HG02763 (cell line): Measurements from ENCODE around the gene NFAM1.

Experiments
- ATAC-seq: cut with Tn5 transposase; IDR thresholded peaks from one replicate; pipeline ENCODE4 v1.9.1; 2021; ENCODE audit warnings: mild to moderate bottlenecking, moderate library complexity; ENCODE audit not compliant: unreplicated experiment

The NFAM1 gene

DNA sequence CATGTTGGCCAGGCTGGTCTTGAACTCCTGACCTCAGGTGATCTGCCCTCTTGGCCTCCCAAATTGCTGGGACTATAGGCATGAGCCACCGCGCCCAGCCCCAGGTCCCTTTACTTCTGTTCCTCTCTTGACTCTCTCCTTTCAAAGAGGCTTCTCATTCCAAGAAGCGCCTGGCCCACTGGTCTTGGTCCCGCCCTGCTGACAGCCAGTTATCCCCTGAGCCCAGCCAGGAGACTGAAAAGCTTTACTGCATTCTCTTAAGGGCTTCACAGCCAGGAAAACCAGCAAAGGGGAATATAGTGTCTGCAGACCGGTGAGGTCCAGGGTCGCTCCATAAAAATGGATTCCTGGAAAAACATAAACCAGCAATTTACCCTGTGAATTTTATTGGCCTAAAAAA lies 68.3 kb downstream of the NFAM1 start:
- no peak for ATAC-seq

DNA sequence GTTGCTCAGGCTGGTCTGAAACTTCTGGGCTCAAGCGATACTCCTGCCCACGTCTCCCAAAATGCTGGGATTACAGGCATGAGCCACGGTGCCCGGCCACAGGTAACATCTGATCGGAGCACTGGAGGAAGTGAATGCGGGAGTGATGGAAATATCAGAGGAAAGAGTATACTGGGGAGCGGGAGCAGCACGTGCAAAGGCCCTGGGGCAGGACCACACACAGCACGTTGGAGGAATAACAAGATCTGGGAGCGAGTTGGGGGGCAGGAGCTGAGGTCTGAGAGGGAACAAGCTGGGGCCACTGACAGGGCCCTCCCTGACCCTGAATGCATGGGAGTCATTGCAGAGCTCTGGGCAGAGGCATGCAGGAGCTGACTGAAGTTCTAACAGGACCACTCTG lies 70.7 kb downstream of the NFAM1 start:
- ATAC-seq: no peak

DNA sequence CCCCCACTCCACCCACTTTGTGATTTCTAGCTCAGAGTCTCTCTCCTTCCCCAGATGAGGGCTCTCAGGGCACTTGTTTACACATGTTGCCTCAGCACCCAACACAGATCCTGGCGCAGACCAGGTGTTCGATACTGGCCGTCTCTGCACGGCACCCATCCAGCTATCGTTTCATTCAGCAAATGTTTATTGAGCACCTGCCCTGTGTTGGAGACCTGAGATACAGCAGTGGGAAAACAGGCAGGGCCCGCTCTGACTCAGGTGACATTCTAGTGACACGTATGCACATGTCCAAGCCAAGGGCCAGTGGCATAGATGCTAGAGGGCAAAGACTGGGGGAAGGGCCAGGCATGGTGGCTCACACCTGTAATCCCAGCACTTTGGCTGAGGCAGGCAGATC lies 71.9 kb downstream of the NFAM1 start:
- ATAC-seq: no peak

DNA sequence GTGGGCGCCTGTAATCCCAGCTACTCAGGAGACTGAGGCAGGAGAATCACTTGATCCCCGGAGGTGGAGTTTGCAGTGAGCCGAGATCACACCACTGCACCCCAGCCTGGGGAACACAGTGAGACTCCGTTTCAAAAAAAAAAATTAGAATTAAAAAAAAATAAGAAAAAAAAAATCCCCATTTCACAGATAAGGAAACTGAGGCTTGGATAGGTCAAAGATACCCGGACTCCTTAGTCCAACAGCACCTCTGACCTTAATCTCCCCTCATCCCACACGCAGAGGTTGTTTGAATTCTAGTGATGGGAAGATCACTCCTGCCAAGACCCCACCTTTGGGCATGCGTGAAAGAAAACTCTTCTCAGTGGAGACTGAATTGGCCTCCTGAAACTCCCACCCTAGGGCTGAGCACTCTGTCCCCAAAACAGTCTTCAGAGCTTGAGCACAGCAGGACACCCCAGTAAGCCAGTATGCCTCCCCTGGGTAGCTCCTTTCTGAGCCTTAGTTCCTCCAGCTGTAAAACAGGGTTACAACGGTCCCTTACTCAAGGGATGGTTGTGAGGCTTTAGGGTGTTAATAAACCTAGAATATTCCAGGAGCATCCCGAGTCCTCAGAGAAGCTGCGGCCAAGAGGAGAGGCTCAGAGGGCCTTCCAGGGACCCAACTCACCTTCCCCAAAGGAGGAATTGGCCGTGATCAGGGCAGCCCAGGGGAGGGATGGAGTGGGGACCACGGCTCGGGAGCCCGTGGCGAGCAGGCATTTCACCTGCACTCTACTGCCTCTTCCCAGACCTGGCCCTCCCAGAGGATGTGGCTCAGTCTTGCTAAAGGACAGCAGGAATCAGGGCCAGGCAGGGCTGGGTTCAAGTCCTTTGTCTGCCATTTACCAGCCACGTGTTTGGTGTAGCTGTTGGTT lies 73.3 kb downstream of the NFAM1 start:
- no peak for ATAC-seq

DNA sequence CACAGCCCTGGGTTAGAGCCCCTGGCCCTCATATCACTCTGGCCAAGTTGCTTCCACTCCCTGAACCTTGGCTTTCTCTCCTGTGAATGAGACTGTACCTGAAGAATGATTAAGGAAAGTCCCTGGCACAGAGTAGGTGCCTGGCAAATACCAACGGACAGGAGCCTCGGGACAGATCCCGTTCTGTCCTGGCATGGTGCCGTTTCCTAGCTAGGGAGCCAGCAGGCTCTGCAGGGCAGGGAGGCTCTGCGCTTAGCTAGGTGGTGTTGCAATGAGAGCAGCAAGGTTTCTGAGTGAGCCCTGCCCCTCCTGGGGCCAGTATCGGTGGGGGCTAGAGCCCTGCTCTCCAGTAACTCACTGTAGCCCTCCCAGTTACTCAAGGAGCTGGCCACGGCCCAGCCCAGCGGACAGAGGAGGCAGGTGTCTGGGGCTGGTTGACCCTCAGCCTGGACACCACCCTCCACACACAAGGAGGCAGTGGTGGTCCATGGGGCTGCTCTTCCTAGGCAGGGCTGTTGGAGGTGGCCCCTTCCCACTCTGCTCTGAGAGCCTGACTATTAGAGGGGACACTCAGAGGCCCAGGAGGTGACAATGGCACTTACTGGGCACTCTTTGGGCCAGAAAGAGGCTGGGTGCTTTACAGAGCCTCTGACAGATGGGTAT lies 74.4 kb downstream of the NFAM1 start:
- ATAC-seq: no peak

DNA sequence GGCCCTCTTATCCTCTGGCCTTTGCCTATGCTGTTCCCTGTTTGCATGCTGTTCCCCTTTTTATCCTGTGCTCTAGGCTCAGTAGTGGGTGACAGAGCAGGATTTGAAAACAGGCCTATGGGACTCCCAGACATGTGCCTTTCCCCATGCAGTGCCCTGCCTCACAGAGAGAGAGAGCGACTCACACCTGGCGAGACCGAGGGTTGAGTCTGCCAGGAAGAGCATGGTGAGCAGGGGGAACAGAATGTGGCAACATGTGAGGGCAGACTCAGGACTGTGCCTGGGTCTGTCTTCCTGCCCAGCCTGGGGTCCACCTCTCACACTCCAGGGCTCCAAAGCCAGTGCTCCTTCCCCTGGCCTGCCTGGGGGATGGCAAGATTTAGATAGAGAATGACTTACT lies 75.0 kb downstream of the NFAM1 start:
- ATAC-seq: no peak

DNA sequence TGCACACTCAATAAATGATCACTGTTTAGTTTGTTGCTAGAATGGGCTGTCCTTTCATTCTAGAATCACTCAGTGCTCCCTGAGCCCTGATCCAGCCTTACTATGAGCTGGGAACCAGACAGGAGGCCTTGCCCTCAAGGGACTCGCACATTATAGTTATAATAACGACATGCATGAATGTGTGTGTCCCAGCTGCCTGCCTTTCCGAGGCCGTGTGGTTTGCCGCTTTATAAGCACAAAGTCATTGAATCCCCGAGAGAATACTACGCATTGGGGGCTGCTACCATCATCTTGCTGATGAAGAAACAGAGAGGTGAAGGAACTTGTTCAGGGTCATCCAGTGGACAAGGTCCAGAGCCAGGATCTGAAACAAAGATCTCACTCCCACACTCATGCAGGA lies 75.7 kb downstream of the NFAM1 start:
- ATAC-seq: no peak

DNA sequence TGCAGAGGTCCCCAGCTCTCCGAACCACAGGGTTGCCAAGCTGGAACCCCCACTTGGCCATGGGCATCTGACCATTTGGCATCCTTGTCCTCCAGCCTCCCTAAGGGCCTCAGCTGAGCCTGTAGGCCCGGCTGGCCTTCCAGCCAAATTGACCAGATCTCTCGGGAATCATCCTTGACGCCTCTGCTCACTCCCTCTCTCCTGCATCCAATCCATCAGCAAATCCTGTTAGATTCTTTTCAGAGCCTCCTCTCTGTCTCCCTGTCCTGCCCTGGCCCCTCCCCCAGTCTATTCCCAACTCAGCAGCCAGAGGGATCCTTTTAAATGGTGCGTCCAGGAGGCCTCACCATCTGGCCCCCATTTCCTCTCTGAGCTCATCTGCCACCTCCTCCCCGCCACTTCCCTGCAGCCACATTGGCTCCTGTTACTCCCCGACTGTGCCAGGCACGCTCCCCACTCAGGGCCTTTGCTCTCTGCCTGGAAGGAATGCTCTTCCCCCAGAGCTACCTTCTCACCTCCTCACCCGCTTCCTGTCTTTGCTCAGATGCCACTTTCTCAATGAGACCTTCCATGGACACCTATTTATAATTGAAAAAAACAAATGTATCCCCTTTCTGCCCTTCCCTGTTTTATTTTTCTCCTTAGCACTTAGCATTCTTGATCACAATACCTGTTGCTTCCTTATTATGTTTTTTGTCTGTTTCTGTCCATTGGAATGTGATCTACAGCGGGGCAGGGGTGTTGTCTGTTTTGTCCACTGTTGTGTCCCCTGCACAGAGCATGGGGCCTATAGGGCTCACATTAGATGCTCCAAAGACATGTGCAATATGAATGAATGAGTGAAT lies 78.1 kb downstream of the NFAM1 start:
- no peak for ATAC-seq

DNA sequence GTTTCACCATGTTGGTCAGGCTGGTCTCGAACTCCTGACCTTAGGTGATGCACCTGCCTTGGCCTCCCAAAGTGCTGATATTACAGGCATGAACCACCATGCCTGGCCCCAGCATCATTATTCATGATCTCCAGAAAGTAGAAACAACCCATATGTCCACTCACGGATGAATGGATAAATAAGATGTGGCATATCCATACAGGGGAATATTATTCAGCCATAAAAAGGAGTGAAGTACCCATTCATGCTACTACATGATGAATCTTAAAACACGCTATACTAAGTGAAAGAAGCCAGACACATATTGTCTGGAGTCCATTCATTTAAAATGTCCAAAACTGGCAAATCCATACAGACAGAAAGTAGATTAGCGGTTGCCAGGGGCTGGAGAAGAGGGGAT lies 81.8 kb downstream of the NFAM1 start:
- ATAC-seq: no peak

DNA sequence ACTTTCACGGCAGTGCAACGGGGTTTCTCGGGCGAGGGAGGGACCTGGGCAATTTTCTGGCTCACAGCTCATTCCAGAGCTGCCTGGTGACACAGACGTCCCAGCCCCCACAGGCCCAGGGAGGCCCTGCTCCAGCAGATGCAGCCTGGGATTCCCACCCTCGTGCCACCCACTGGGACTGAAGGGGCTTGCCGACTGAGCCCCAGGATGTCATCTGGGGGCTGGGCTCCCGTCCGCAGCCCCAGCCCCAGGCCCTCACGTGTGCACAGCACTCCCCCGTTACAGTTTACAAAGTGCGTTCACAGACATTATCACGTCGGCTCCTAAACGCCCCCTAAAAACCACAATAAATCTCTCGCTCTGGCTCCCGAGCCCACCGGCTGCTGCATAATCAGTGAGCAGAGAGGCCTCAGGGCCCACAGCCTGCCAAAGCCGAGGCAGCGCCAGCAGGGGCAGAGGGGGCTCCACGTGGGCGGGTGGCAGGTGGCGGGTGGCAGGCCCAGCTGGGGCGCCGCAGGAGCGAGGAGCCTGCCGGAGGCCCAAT lies 84.8 kb downstream of the NFAM1 start:
- ATAC-seq: no peak

DNA sequence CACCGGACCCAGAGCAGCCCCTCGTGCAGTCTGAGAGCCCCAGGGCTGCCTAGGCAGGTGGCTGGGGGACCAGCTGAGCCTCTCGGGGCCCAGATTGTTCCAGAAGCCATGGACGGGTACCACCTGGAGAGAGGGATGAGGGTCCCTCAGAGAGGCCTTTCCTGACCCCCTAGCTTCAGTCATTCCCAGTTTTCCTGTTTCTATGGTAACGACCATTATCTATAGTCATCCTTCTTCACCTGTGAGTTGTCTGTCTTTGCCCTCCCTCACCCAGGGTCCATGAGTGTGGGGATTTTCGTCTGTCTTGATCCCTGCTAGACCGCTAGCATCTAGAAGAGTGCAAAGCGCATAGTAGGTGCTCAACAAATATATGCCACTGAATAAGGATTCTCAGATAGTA lies 85.5 kb downstream of the NFAM1 start:
- no peak for ATAC-seq

DNA sequence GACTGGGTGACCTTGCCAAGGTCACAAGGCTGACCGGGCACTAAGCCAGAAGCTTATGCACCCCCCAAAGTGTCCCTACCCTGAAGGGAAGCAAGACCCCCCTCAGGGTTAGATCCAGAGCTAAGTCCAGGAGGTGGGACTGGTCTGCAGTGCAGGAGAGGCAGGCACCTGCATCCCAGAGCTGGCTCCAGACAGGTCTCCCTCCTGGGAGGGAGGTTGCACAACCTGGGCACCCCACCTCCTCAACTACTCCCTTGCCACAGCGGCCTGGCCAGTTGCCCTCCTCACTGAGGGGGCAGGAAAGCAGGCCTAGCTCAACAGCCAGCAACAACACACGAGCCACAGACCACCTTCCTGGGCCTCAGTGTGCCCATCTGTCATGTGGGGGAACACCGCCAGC lies 86.7 kb downstream of the NFAM1 start:
- no peak for ATAC-seq

DNA sequence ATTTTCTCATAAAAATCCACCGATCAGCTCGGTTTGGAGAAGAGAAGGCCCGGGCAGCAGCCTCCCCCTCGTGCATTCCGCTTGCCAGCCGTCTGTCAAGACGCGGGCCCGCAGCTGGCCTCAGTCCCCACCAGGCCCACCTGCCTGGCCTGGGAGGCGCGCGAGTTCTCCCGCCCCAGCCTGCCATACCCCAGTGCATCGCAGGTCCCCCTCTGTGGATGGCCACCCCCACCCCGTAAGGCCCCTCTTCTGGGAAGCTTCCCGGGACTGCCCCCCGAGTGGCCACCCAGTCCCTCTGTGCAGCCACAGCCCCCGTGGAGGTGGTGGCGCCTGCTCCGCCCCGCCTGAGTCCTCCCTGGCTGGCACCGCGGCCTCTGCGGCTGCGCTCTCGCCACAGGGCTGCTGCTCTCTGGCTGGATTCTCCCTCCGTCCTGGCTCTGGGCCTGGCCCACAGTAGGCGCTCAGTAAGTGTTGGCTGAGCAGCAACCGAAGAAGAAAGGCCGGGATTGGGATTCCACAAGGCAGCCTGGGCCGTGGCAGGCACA lies 87.8 kb downstream of the NFAM1 start:
- no peak for ATAC-seq

DNA sequence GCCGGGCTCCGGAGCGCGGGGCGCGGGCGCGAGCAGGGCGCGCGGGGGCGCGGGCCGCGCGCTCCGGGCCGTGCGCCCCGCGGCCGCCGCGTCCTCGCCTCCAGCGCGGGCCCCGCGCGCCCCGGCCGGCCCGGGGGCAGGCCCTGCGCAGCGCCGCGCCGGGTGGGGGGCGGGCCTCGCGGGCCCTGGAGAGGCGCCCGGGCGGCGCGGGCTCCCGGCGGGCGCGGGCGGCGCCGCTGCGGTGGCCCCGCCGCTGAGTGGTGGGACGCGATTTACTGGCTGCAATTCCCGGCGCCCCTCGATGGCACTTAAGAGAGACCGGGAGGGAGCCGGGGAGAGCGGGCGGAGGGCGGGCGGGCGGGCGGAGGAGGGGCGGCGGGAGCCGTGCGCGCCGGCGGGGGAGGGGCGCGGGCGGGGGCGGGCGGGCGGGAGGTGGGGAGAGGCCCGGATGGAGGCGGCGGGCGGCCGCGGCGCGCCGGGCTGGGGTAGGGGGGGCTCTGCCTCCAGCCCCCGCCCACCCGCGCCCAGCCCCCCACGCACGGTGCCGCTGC lies 88.6 kb downstream of the NFAM1 start:
- no peak for ATAC-seq

DNA sequence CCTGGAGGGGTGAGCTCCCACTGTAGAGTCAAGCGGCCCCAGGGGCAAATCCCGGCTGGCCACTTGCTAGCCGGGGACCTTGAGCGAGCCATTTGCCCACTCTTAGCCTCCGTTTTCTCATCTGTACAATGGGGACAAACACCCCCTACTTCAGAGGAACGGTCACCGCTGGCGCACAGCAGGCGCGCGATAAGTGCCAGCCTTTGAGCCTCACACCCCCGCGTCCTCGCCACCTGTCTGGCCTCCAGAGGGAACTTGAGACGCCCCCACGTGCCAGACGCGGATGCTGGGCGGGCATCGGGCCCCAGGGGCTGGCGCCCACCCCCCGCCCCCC lies 89.1 kb downstream of the NFAM1 start:
- no peak for ATAC-seq

DNA sequence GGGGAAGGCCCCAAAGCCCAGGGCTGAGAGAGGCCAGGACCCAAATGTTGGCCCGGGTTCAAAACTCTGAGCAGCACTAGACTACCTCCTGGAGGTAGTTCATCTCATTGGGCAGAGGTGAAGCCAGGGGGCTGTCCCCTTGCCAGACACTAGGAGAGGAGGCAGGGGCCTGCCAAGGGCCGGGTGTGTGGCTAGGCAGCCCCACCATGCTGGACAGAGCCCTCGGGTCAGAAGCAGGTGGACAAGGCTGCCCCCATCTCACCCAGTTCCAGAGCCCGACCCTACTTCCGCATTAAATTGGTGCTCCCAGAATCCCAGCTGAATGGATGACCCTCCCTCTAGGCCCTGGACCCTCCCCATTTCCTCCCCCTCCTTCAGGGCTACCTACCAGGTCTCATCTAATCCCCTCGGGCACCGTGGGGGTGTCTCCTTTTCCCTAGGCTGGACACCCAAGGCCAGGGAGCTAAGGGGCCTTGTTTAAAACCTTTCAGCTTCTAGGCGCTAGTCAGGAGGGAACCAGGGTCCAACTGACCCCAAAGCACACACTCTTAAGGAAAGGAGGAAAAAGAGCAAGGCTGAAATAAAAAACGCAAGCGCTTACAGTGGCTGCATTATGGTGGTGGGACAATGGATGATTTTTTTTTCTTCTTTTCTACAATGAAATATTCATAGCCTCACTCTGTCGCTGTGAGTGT lies 89.6 kb downstream of the NFAM1 start:
- no peak for ATAC-seq

DNA sequence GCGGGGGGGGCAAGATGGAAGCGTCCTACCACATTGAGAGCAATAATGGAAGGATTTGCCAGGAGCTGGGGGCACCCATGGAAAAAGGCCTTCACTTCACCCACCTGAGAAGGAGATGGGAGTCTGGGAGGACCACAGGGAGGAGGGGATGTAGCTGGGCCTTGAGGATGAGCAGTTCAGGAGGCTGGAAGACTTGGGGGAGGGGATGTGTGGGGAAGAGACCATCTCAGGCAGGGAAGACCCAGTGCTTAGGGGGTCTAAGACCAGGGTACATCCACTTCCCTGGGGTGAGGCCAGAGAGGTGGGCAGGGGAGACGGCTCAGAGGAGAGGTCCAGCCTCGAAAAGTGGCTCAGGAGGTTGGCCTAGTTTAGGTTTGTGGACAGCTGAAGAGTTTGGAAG lies 90.4 kb downstream of the NFAM1 start:
- no peak for ATAC-seq

DNA sequence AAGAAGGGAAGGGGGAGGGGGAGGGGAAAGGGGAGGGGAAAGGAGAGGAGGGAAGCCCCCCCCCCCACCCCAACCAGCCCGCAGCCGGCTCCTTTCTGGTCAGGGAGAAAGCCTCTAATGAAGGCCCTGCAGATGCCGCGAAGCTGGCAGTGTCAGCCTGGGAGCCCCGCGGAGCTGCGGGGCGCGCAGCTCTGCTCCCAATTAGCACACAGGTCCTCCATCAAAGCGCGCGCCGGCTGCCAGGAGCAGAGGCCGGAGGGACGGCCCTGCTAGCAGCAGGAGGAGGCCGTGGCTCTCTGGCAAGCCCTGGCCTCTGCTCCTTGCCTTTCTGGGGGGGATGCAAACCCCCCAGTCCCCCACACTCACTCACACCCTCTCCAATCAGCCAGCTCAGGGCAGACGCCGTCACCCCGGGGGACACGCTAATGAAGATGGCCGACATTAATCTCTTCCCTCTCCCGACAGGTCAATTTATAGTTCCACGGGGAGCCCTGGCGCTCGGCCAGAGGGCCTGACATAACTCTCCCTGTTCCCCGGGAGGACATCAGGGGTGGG lies 91.3 kb downstream of the NFAM1 start:
- ATAC-seq: no peak

DNA sequence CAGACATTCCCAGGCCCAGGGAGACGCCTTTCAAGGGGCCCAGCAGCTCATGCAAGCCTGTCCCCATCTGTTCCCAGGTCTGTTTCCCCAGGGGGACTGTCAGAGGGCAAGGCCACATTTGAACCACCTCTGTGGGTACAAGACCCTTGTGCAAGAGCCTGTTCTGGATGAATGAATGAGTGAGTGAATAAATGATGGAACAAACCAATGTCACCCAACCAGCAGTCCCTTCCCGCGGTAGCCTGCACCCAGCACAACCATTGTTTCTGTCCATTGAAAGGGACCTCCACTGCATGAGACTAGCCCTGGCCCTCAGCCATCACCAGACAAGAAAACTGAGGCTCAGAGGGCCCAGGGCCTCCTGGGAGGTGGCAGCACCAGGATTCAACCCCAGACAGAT lies 92.1 kb downstream of the NFAM1 start:
- no peak for ATAC-seq

DNA sequence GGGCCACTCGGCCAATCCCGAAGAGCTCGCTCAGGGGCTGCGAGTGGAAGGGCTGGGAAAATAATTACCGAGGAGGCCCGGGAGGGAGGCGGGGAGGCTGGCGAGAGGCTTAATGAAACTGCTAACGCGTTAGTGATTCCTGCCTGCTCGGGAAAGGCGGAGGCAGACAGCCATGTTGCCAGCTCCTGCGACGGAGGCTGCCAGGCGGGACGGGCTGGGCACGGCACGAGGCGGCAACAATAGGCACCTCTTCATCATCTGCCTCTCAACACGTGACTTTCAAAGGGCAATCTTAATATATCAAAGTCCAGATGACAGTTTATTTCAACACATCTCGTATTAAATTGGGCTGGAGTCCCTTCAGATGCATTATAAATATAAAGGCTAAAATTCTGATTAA lies 93.7 kb downstream of the NFAM1 start:
- ATAC-seq: no peak
